Measurements from ENCODE around the gene SFXN5. TPM values are rescaled to one million over a fixed set of nuclear protein-coding genes. Genes with fewer than 3 reads are reported as not detected.

The SFXN5 gene
- total RNA-seq, 1 experiment from 2014 or later, result 27.8 TPM

- CTCF ChIA-PET, result interaction anchor here (0.8 kb wide), 1 partner anchor 40 kb away, joined by 5 read pairs; no protein-coding TSS in a partner anchor
- Histone ChIP-seq H3K9me3 (ENCODE audit: control insufficient read depth, insufficient read depth, low read depth, low read length) (no peaks in the 10 kb centered on the region), H3K4me3 (ENCODE audit: low read depth in 2 of 2, low read length in 2 of 2) (no peak overlapping the region), H3K27ac (ENCODE audit: low read length) (no peak overlapping the region), H3K36me3 (ENCODE audit: control insufficient read depth, insufficient read depth, low read length) (no peaks in the 10 kb centered on the region), H3K4me1 (ENCODE audit: control insufficient read depth, insufficient read depth, low read length) (no peaks in the 10 kb centered on the region), H3K27me3 (ENCODE audit: control insufficient read depth, insufficient read depth, low read length) (peaks cover 10% of the 10 kb centered on the region; the same call in 1 of the 2 replicates)
- in situ Hi-C loops (cut with HindIII; ENCODE audit: low pct_unique_long_range_greater_than_20kb, low sequenced_read_pairs), result no loop called here
- intact Hi-C loops (cut with micrococcal nuclease; ENCODE audit: unreplicated experiment), result no loop called here
- POLR2A ChIA-PET, result no interaction called here
- BruUV-seq (replicated peaks), result no TSS peak
- TF ChIP-seq REST (IDR thresholded peaks at IDR 0.05; ENCODE audit: insufficient read depth in 1 of 2, low read depth in 2 of 2, low read length in 1 of 2) (no peak), SIN3A (IDR thresholded peaks at IDR 0.05; ENCODE audit: borderline replicate concordance, insufficient read depth, low read depth, low read length) (no peak), TCF7L2 (IDR thresholded peaks at IDR 0.05; ENCODE audit: low read depth, low read length) (no peak), POLR2AphosphoS5 (IDR thresholded peaks at IDR 0.05; ENCODE audit: low read depth, low read length) (no peak), CTCF (IDR thresholded peaks at IDR 0.05) (no peak)
- ATAC-seq, result no peak
- DNase-seq (ENCODE audit: low read depth, low spot score), result no peak
These were observed 138.7 kb downstream of the SFXN5 start for GRCh38 chr2:72932805-72933204.

- H3K9me3 ChIP-seq (ENCODE audit: control insufficient read depth, insufficient read depth, low read depth, low read length), result no peaks in the 10 kb centered on the region
- H3K36me3 ChIP-seq (ENCODE audit: control insufficient read depth, insufficient read depth, low read length), result no peaks in the 10 kb centered on the region
- H3K27ac ChIP-seq (ENCODE audit: low read length), result no peak overlapping the region
- ATAC-seq (no peak), DNase-seq (ENCODE audit: low read depth, low spot score) (no peak)
- in situ Hi-C loops (cut with HindIII; ENCODE audit: low pct_unique_long_range_greater_than_20kb, low sequenced_read_pairs), result no loop called here
- intact Hi-C loops (cut with micrococcal nuclease; ENCODE audit: unreplicated experiment), result no loop called here
- no TSS peak for BruUV-seq (replicated peaks)
- no peak for TF ChIP-seq REST (IDR thresholded peaks at IDR 0.05; ENCODE audit: insufficient read depth in 1 of 2, low read depth in 2 of 2, low read length in 1 of 2)
- TF ChIP-seq POLR2AphosphoS5 (IDR thresholded peaks at IDR 0.05; ENCODE audit: low read depth, low read length), result no peak
- TF ChIP-seq TCF7L2 (IDR thresholded peaks at IDR 0.05; ENCODE audit: low read depth, low read length), result no peak
- TF ChIP-seq CTCF (IDR thresholded peaks at IDR 0.05), result no peak
- no peak for TF ChIP-seq SIN3A (IDR thresholded peaks at IDR 0.05; ENCODE audit: borderline replicate concordance, insufficient read depth, low read depth, low read length)
- peaks cover 11% of the 10 kb centered on the region for H3K27me3 ChIP-seq (ENCODE audit: control insufficient read depth, insufficient read depth, low read length)
- H3K4me1 ChIP-seq (ENCODE audit: control insufficient read depth, insufficient read depth, low read length), result no peaks in the 10 kb centered on the region
- no peak overlapping the region for H3K4me3 ChIP-seq (ENCODE audit: low read depth in 2 of 2, low read length in 2 of 2)
- ChIA-PET POLR2A (no interaction called here), CTCF (interaction anchor here (0.8 kb wide), 1 partner anchor 39 kb away, joined by 5 read pairs; no protein-coding TSS in a partner anchor)
These were observed 139.3 kb downstream of the SFXN5 start for GRCh38 chr2:72932045-72932740.

All from Panc1 (cell line).